Fibroblast of lung (primary cell): ENCODE results near the gene RGS7.

Experiments
- CTCF ChIP-seq, 2 donors: IDR thresholded peaks in 1 of 2; conservative IDR thresholded peaks in 1 of 2; 1 replicate in 1 of 2; 2 replicates in 1 of 2; pipeline ENCODE4 v1.5.1; 2011 to 2012; ENCODE audit warnings: low read length in 2 of 2, control low read depth in 1 of 2, inconsistent platforms in 1 of 2, low read depth in 1 of 2, mild to moderate bottlenecking in 1 of 2
- EZH2 ChIP-seq: IDR thresholded peaks from 2 replicates; pipeline ENCODE4 v1.5.1; 2012; ENCODE audit warnings: low read length, control low read depth, mild to moderate bottlenecking; ENCODE audit errors: missing control alignments

GRCh38 chr1:240877605-240878004 is 479.4 kb downstream of the RGS7 start:
- TF ChIP-seq CTCF (conservative IDR thresholded peaks at IDR 0.05 in 1 of 2, IDR thresholded peaks at IDR 0.05 in 1 of 2; ENCODE audit: low read depth in 1 of 2, low read length in 2 of 2) (no peak), EZH2 (no peak)
